Stimulated activated CD4-positive, alpha-beta T cell treated with anti-CD3 and anti-CD28 coated beads, Interleukin-1b, Interleukin-23, amount 100 ng/mL, for 24 hours (primary cell): Measurements from ENCODE around the gene LRFN5.
"Not testable (repeated sequence)": the region's sequence is repeated elsewhere in the genome, so short reads cannot be mapped to it uniquely, and the experiment has no call there.

ENCODE experiments used
- DNase-seq, 4 experiments: peaks; one replicate each; pipeline ENCODE4 v3.0.0-alpha.2; 2020; ENCODE audit warnings: low read depth in 4 of 4, low spot score in 1 of 4

Gene LRFN5

DNA sequence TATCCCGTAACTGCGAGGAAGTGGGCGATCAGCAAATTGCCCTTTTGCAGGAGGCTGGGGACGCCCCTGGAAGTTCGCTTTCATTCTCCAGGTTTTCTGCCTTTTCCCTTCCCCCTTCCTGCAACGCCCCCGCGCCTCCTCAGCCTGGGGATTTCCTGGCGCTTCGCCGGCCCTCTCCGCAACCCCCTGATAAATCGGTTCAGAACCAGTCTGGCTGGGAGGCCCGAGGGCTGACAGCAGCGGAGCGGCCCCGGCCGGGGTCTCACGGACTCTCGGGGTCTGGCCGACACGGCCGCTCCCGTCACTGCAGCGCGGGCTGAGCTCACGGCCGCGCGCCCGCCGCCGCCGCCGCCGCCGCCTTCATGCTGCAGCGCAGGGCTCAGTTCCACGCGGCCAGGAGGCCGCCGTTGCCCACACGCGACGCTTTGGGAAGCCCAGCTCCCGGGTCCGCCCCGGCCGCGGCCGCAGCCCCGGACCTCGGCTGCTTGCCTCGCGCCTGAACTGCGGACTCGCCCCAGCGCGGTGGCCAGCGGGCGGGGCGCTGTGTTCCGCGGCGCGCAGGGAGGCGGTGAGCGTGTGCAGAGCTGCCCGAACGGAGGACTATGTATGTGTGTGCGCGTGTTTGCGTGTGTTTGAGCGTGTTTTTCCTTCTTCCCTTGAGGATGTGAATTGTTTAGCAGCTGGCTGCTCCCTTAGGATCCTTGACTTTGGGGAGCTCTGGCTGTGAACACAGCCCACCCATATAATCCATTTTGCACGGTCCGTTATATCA lies at the start of gene LRFN5:
Gene LRFN5, plus strand, starts transcription at position 345 of the 772 bp plus-strand sequence.
- no peak for DNase-seq

DNA sequence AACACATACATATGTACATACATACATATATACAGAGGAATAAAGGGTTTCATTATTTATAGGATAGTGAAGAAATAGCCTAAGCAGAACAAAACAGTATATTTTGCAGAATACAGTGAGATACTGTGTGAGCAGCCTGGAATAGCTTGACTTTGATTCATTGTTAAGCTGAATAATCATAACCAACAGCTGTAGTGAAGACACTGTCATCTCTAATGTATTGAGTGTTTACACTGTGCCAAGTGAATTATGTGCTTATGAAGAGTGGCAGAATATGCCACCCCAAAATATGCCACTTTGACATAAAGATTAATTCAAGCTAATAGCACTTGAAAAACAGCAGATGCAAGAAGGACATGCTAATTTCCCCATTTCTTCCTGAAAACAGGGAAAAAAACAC lies 48.2 kb upstream of the LRFN5 start:
- no peak for DNase-seq

DNA sequence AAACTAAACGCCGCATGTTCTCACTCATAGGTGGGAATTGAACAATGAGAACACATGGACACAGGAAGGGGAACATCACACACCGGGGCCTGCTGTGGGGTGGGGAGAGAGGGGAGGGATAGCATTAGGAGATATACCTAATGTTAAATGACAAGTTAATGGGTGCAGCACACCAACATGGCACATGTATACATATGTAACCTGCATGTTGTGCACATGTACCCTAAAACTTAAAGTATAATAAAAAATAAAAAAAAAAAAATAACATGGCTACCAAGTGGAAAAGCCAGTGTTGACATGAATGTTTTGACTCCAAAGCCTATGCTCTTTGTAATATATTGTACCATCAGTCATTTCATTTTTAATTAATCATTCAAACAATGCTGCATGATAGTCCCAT lies 39.8 kb upstream of the LRFN5 start:
- not testable (repeated sequence) for DNase-seq

DNA sequence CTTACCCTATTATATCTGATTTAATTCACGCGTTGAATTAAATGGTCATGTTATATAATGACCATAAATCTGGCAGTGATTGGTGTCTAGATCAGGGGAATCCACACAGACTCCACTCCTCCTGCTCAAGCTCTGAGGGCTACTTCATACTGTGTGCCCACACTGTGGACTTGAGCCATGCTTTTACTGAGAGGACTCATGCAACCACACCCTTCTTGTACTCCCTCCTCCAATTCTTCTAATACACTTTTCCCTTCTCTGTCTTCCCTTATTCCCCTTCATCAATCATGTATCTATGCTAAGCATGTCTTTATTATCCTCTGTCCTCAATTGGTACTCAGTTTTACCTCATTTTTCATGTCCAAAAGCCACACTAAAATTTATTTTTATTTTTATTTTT lies 37.7 kb upstream of the LRFN5 start:
- no peak for DNase-seq

DNA sequence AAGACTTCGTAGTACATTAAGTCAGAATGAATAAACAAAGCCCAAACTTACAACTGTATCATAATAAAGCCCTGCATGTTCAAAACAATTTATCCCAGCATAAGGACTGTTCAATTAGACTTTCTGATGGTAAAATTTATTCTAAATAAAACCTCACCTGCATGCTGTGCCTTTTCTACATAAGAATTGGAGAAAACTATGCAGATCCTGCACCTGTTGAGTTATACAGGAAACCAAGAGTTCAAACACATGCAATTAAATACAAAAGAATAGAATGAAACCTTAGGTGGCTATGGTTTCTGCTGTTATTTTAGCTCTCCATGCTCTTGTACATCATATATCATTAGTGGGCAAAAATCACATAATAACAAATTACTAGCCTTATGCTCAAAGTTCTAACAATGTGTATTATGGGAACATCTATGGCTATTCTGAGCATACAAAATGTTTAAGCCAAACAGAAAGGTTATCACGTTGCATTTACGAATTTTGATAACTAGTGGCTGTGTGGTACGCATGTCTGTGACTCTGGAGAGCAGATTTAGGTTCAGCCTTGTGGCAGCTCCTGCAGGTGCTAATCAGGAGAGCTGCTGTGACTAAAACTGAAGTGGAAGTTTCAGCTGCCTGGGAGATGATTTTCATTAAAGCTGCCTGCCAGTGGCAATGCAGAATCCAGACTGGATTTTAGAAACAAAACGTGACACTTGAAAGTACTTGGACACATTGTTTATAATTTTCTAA lies 36.1 kb upstream of the LRFN5 start:
- no peak for DNase-seq

DNA sequence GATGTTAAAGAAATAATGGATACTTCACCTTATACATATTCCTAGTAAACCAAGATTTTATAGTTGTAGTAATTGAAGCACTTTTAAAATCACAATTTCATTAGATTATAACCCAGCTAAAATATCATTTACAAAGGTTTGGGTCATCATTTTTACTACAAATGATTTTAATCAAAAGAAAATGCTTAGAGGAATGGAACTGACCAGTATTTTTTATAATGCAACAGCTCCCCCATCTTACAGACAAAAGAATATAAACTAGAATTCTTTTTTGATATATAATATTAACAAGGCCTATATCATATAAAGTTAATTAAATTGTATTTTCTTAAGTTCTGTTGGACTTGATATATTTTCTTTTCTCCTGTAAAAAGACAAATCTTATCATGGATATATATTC lies 20.4 kb upstream of the LRFN5 start:
- no peak for DNase-seq

DNA sequence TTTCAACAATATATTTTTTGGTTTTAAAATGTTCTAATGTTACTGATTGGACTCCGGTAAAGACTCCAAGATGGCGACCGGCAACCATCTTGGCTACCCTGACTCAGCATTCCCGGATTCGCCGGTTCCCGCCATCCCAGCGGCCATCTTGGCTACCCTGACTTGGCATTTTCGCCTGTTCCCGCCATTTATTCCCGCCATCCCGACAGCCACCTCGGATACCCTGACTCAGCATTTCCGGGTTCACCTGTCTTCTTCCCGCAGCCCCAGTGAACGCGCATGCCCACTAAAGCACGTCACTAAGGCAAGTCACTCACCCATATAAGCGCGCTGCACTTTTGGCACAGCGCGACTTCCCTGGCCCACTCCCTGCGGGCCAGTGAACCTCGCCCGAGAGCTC lies 9.0 kb upstream of the LRFN5 start:
- no peak for DNase-seq

DNA sequence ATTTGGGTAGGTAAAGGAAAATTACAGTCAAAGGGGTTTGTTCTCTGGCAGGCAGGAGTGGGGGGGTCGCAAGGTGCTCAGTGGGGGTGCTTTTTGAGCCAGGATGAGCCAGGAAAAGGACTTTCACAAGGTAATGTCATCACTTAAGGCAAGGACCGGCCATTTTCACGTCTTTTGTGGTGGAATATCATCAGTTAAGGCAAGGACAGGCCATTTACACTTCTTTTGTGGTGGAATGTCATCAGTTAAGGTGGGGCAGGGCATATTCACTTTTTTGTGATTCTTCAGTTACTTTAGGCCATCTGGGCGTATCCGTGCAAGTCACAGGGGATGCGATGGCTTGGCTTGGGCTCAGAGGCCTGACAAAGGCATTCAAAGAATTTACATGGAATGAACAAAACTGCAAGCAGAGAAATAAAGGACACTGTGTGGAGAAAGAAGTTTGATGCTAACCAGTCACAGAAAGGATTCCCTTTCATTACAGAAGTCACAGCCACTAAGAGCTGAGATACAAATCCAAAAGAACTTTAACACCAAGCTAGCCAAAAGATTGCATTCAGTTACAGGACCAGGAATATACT lies 6.8 kb upstream of the LRFN5 start:
- not testable (repeated sequence) for DNase-seq

DNA sequence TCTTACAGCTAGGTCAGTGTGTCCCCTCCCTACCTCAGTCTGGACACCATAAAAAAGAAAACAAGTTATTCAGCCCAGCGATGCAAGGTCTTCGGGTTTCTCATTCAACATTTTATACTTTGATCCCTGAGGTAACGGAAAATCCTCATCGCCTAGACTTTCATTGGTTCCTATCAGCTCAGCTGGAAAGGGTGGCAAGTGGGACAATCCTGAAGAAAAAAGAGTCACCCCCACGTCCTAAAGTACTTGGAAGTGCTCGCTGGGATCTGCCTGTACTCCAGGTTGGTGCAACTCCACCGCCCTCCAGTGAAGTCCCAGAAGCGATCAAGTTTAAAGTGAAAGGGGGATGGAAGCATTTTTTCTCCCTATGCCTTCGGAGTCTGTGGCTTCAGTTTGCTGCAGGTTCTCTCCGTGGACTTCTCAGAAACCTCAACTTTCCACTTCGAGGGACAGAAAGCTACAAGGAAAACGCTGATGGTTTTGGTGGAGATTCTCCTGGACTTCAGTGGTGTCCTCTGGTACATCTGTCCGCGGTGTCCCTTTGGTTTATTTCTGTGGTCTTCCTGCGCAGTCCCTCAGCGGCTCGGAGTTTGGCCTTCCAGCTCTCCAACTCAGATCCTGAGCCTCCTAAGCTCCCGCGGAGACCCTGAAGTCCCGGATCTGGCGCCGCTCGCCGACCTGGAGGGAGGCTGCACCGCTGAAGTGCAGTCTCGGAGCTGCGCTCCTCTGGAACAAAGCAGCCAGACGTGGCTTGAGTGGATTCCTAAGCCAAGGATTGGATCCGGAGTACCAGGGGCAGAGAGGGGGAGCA lies 1.8 kb upstream of the LRFN5 start:
- DNase-seq, result no peak

DNA sequence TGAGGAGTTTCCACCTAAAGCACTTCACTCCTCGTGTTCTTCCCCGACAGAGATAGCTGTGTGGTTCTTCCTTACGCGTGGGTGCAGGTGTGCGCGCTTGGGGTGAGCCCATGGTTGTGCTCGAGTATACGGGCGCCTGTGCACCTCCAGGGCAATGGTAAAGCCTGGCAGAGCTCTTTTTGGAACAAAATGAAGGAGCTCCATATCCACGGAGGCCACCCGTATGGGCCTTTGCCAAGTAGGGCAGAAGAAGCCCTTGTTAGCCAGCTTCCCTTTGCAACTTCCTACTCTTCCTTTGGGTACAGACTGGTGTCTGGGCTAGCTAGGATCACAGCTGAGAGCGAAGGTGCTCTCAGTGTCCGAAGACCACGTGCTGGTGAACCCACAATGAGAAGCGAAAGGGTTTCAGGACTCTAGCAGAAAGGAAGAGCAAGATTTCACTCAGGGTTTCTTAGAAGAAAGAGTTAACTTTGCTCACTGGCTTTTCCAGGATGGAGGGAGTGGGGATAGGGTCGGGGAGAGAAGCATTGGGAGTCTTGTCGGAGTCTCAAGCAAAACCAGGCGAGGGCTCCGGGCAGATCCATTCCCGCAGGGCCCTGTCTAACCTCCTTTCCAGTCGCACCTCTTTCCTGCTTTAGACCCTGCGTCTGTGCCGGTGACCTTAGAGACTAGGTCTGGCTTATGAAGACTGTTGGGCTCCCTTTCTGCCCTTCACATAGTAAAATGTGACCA lies 960 bp upstream of the LRFN5 start:
- DNase-seq, result no peak

DNA sequence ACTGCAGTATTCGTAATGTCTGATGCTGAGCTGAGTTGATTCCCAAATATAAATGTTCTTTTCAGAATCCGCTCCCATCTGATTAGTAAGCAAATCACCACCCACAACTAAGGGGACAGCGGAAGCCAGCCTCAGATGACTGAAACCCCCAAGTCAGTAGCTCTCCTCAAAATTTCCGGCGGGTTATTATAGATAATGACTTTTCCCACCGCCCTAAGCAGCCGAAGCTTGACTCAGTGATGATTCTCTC lies 469 bp upstream of the LRFN5 start:
- DNase-seq, result no peak

DNA sequence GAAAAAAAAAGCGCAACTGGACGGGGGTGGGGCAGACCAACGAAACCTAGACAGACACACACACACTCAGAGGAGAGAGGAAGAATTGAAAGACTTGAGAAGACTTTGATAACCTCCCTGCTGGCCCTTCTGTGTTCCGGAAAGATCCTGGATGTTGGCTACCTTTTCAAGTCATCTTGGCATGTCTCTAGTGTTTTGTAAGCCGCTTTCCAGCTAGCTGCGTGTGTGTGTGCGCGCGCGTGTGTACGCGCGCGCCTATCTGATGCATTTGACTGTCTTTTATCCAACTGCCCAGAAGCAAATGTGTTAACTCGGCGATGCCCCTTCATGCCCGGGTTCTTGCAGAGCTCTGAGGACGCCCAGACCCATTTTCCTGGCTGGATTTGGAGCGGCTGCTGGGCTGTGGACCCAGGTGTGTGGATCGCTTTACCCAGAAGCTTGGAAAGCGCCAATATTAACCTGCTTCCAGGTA lies 664 bp downstream of the LRFN5 start:
- no peak for DNase-seq

DNA sequence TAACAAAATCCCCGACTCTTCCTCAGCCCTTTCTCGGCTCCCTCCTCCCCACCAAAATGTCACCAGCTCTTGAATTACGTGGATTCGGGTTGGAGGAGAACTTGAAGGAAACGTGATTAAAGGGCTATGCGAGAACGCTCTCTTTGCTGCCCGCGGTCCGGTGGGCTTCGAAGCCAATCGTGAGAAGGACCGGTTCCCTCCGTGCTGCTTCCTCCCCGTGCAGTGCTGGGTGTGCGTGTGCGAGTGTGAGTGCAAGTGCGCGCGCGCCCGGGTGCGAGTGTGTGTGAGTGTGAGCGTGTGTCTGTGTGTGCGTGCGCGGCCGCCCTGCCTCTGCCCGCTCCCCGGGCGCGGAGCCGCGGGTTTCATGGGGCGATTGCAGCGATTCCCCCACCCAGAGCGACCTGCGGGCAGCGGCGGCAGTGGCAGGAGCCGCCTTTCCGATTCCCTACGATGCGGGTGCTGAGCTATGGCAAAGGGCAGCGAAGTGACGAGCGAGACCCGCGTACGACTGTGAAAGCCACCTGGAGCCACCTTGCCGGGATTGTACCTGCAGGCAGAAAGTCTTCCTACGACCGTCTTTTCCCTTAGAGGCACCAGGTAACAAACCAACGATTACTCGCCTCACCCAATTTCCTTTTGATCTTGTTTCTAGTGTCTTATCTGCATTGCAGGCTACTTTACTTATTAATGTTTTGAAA lies 1.4 kb downstream of the LRFN5 start:
- no peak for DNase-seq

DNA sequence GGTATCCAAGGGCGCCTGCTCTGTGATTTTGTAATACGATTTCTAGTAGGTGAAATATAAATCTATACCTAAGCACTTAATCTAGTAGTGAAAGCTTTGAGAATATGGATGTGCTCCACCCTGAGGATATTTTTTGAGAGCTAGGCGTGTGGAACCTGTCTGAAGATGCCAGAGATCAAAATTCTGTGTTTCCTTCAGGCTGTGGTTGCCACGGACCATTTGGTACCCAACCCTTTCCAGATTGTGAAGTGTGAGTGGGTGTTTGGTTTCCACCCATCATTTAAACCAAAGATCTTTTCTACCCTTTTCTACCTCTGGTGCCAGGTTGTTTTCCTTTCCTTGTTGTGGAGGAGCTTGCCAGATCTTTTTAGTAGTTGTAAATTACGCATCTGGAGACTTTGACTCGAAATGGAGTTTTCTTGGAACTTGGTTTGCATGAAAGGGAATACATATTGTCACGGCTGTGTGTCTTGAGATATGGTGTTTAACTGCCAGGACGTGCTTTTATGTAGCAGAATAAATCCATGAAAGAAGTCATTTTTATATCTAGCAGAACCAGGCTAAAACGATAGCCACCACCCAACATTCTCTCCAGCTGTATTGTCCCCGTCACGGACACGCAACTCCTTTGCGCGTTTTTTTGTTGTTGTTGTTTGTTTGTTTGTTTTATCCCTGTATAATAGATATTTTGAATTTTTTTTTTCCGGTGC lies 2.2 kb downstream of the LRFN5 start:
- no peak for DNase-seq

DNA sequence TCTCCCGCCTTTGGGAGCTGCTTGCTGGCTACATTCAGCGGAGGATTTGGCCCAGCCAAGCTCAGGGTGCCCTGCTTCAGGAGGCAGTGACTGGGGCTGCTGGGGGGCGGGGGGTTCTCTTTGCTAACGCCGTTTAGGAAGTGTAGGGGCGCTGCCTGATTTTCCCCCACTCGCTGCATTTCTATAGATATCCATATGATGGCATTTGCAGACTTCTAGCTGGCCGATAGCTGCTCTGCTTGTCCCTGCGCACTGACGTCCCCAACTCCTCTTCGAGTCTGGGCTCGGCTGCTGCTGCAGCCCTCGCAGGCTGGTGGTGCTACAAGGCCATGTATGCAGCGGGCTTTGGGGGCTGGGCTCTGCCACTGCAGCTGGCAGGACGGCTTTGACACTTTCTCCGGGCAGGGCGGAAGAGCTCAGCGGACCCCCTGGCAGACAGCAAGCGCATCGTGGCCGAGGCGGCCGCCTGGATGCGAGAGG lies 3.1 kb downstream of the LRFN5 start:
- DNase-seq, result no peak

DNA sequence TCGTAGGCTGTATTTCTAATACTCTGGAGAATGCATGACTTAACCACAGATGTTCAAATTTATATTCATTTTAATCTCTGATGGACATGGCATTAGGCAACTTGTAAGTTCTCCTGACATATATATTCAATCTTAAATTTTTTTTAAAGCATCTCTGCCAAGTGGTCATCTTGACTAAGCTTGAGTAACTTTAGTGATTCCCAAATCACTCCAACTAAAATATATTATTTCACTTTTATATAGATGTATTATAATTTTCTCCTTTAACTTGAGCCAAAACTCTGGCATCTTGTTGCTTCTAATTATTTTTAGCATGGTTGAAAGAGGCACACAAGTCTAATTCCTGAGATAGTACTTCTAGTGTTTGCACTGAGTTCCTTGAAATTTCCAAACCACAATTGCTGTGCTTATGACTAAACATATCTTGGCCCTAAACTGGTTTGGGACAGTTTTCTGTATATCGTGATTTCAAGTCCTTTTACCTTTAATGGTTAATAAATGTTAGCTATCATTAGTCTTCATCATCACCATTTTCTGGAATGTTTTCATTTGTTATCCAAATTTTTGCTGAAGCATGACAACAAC lies 8.4 kb downstream of the LRFN5 start:
- DNase-seq, result no peak

DNA sequence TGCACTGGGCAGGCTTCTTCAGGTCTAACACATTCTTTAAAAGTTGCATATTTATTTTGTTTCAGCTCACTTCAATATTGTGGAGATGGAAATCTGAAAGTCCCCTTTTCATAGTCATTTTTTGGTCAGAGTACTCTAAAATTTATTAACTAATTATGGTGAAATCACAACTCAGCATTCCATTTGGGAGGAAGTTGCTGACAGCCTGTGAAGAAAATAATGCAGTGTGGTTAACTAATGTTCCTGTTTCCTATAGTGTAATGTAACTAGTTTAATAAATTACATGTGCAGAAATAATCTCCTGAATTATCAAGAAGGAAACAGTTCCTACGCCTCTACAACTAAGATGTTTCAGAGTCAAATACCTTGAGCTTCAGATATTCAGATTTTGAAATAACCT lies 17.1 kb downstream of the LRFN5 start:
- no peak for DNase-seq

DNA sequence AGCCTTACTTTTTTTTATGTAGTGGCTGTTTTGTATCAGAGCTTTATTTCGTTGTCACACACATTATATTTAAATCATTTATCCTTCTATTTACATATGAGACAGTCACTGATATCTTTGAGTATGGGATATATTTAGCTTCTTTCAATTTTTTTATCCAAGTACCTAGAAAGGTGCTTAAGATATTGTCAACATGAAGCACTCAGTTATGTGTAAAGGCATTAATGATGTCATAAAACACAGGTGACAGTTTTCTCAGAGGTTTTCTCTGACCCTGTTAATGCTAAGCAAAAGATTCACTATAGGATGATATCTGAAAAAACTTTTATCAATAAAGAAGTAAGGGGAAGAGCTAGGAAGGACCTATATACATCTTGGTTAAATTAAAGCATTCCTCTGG lies 23.2 kb downstream of the LRFN5 start:
- DNase-seq, result no peak

DNA sequence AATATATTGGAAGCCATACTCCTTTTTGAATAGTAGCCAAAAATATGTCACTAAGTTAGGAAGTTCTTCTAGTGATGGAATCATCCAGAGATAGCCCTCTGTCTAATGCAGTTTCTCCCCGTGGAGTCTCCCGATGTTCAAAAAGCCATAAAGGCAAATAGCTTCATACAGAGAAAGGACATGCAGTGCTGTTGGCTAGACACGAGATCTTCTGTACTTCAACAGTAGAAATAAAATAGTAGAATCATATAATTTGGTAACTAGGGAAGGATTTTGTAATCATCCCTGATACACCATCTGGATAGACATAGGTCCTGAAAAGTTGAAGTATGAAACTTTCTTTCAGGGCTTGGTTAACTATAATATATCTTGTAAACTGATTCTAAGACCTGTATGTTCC lies 27.6 kb downstream of the LRFN5 start:
- DNase-seq, result no peak
